ENCODE results near the gene ITGB4. TPM values are rescaled to one million over a fixed set of nuclear protein-coding genes. Genes with fewer than 3 reads are reported as not detected.
A peak's percentile ranks its signal among the peaks of the same experiment; 100 is the strongest.
"Not testable (repeated sequence)": the region's sequence is repeated elsewhere in the genome, so short reads cannot be mapped to it uniquely, and the experiment has no call there.

Gene ITGB4
- total RNA-seq, 1 experiment from 2014 or later, result 3.9 TPM

GRCh38 chr17:75769536-75769935, 48.3 kb downstream of the ITGB4 start:
- DNase-seq (ENCODE audit: low read depth), result peak; percentile 4

- no peak for DNase-seq (ENCODE audit: low read depth)
Observed at GRCh38 chr17:75771334-75772281, 50.3 kb downstream of the ITGB4 start.

- DNase-seq (ENCODE audit: low read depth), result peak; percentile 10
Observed at GRCh38 chr17:75773121-75773807, 52.0 kb downstream of the ITGB4 start.

DNA sequence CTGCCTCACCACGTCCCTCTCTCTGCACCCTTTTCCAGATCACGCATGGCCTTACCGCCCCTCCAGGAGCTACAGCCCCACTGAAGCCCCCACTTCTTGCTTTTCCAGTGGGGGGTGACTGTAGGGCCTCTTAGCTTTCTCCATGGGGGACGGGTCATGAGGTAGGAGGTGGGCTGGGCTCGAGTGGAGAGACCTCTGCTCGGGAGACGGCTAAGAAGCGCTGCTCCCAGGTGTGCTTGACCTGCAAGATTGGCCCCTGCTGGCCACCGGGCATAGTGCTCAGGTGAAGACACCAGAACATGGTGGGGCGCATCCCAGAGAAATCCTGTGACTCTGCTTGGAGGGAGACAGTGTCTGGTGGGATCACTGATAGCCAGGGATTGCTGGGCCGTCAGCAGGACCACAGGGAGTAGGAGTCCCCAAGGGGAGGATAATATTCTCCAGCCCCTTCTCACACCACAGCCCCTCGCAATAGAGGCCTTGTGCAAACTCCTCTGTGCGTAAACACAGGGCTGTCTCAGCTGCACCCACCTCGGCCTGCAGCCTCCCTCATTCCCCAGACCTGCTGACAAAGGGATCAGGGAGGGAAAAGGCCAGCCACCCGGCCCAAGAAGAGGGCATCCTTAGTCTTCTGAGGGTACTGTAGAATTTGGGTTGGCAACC, 52.7 kb downstream of the ITGB4 start:
- DNase-seq (ENCODE audit: low read depth), result peak; percentile 9

DNA sequence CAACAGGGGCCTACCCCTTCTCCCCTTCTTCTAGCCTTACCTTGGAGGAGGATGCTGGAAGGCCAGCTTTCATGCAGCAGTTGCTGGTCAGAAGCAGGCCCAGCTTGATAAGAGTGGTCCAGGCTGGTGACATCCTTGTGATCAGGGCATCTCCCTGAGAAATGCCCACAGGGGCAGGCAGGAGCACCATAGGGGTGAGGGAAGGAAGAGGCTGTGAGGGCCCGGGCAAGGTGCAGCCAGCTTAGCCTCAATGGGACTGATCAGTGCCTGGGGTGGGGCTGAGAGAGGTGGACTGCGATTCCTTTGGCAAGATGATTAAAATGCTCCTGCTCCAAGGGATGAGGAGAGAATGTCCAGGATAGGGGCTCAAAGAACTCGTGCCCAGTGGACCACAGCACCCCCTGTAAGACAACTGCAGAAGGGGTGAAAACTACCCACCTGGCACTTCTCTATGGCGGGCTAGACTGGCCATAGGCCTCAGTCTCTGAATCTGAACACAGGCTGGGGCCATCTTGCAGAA, 53.3 kb downstream of the ITGB4 start:
- DNase-seq (ENCODE audit: low read depth), result peak; percentile 9

DNA sequence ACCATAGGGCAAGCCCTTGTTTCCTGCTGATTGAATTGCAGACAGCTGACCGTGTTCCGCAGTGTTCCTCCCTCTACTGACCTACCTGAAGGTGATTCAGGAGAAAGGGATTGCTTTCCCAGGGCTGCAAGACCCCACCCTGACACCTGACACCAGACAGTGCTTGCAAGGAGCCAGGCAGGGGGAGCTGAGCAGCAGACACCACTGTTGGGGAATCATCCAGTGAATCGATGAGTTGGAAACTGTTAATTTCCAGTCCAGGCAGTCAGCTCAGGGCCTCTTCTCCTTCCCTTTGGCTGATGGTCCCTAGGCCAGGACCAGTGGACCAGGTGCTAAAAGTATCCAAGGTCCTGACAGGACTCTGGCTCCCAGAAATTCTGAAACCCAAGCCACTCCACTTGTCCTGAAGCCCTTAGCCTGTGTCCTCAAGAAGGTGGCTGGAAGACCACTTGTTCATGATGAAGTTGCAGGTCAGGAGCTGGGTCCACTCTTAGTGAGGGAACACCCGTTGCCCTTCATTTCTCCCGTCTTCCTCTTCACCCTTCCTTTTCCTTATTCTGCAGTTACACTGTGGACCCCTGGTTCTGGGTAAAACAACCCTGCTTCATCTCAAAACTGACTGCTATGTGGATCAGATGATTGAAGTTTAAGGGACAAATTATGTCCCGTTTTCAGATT, 53.9 kb downstream of the ITGB4 start:
- DNase-seq (ENCODE audit: low read depth), result peak; percentile 42

- peak; percentile 13 for DNase-seq (ENCODE audit: low read depth)
Observed at GRCh38 chr17:75776386-75777295, 55.4 kb downstream of the ITGB4 start.

- no peak for DNase-seq (ENCODE audit: low read depth)
Observed at GRCh38 chr17:75777296-75777922, 56.1 kb downstream of the ITGB4 start.

DNA sequence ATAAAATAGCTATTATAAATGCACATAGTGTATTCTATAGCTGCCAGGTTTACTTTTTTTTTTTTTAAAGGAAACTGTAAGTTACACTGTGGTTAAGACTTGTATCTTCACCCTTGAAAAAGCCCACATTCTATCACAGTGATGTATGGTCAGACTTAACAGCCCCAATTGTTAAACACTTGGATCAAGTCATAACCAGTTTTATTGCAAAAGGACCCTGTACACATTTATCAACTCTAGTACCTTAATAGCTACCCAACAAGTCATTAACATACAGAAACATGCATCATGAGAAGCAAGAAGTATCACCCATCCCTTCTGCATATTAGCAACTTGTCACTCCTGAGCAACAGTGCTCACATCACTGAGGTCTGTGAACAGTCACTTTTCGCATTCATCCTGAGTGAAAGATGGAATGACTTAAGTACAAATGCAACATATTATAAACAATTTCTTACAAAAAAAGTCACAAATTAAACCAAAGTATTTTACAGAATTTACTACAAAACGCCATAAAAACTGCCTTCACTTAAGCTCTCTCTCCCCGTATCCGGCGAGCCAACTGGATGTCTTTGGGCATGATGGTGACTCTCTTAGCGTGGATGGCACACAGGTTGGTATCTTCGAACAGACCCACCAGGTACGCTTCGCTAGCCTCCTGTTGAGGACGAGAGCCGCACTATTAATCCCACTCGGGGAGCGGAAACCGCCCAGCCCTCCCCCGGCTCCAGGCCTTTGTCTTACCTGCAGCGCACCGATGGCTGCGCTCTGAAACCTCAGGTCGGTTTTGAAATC, 57.0 kb downstream of the ITGB4 start:
- DNase-seq (ENCODE audit: low read depth), result not testable (repeated sequence)

DNA sequence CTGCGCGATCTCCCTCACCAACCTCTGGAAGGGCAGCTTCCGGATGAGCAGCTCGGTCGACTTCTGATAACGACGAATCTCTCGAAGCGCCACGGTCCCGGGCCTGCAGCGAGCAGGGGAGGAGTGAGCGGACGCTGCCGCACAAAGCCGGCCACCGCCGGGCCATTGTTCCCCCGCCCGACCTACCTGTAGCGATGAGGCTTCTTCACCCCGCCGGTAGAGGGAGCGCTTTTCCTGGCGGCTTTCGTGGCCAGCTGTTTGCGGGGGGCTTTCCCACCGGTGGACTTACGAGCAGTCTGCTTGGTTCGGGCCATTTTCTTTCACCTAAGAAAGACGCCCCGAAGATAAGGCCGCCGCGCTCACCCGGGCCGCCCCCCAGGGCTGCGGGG, 57.6 kb downstream of the ITGB4 start:
- no peak for DNase-seq (ENCODE audit: low read depth)

DNA sequence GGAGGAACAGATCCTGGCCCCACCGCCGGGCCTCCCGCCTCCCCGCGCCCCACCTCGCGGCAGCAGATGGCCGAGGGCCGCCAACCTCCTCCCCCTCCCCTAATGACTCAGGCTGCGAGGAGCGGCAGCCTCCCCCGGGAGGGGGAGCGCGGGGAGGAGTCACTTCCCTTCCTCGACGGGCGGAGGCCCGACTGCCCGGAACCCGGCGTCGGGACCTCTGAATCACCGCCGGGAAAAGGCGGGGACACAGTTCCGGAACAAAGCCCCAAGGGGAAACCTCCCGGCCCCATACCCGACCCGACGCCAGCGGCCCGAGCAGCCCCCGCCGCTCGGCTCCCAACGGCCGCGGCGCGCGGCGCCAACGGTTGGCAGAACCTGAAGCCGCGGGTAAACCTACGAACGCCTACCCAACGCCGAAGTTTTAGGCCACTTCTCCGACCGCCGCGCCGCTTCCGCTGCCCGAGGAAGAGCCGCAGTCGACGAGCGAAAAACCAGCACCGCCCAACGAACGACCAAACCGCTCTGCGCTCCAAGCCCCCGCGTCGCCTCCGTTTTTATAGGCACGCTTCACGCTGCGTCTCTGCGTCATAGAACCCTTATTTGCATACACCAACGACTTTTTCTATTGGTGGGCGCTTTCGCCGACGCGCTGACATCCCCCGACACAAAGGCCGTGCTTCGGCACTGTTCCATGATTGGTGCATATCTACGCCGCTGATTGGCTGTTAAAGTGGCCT, 58.2 kb downstream of the ITGB4 start:
- peak; percentile 99 for DNase-seq (ENCODE audit: low read depth)

GRCh38 chr17:75779987-75780889, 59.0 kb downstream of the ITGB4 start:
- no peak for DNase-seq (ENCODE audit: low read depth)

DNA sequence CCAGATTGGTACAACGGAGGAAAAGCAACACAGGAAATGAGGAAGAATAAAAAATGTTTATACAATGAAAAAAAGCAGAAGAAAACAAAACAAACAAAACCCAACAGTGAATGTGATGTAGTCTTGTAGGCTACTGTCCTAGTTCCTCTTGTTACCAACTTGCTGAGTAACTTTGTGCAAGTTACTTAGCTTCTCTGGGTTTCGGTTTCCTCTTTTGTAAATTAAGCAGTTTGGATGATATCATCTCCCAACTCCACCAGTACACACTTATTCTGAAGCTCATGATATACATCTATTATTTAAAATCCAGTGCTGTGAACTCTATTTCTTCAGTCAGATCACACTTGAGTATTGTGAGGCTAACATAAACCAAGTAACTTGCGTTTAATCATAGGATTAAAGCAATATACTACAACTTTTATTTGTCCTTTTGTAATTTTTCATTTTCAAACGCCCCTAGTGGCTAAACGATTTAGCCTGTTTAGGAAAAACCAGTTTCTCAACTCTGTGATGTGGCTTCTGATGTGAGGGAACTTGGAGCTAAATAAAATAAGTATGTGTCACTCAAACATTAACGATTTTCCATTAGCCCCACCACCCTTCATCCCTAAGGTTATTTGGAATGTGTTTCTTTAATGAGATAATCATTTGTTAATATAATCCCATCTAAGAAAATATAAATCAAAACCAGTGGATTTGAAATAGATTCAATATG, 62.0 kb downstream of the ITGB4 start:
- no peak for DNase-seq (ENCODE audit: low read depth)

- DNase-seq (ENCODE audit: low read depth), result no peak
Observed at GRCh38 chr17:75783803-75784472, 62.7 kb downstream of the ITGB4 start.

DNA sequence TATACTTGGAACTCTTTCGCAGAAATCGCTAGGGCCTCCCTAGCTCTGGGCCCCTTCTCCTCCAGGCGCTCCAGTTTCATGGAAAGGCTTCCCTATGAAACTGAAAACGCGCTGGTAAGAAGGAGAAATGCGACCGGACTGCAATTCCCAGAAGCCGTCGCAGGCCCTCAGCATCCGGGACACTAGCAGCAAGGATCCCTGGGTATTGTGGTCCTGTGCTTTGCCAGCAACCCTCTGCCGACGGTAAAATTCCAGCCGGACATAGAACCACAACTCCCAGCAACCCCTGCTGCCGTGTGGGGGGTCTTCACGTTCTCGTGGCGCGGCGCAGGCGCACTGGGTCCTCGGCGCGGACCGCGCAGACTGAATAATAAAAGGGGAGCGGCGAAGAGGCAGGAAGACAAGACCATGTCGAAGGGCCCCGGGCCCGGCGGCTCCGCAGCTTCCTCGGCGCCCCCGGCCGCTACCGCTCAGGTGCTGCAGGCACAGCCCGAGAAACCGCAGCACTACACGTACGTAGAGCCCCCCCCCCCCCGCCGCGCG, 63.3 kb downstream of the ITGB4 start, which contains the start of gene UNK:
TSS of gene UNK (plus strand) at position 334 of the 543 bp plus-strand sequence. CDS start at position 409, 75 bp downstream.
- peak; percentile 99 for DNase-seq (ENCODE audit: low read depth)

Data from Daoy (cell line).